Neural cell (in vitro differentiated cells): ENCODE data around the gene FEM1B. TPM values are rescaled to one million over a fixed set of nuclear protein-coding genes. Genes with fewer than 3 reads are reported as not detected.

Experiments
- H2AFZ ChIP-seq: fragments of 200-600, 300-800 bp; sonication (generic), shearing (Covaris generic); 2 replicates; pipeline ENCODE4 v1.6.0; 2014; ENCODE audit warnings: low read depth, mild to moderate bottlenecking, antibody characterized with exemption, low read length, moderate library complexity
- H3F3A ChIP-seq: fragments of 200-600 bp; shearing (Covaris generic); 2 replicates; pipeline ENCODE4 v1.6.1; 2016; ENCODE audit warnings: mild to moderate bottlenecking, moderate library complexity, mixed read lengths, antibody characterized with exemption, low read length; ENCODE audit not compliant: insufficient read depth, poor library complexity, severe bottlenecking
- H3K27ac ChIP-seq: fragments of 200-600, 300-800 bp; sonication (generic), shearing (Covaris generic); 2 replicates; pipeline ENCODE4 v1.5.1; 2014; ENCODE audit warnings: mild to moderate bottlenecking, low read length, moderate library complexity
- H3K27me3 ChIP-seq: fragments of 300-800, 200-600 bp; sonication (generic), shearing (Covaris generic); 2 replicates; pipeline ENCODE4 v1.6.0; 2014; ENCODE audit warnings: mild to moderate bottlenecking, low read depth, low read length, moderate library complexity; ENCODE audit not compliant: insufficient read depth
- H3K36me3 ChIP-seq: fragments of 300-800, 200-600 bp; sonication (generic), shearing (Covaris generic); 2 replicates; pipeline ENCODE4 v1.5.1; 2014; ENCODE audit warnings: mild to moderate bottlenecking, antibody characterized with exemption, low read length, moderate library complexity; ENCODE audit not compliant: insufficient read depth
- H3K4me2 ChIP-seq: fragments of 300-800, 200-600 bp; sonication (generic), shearing (Covaris generic); 2 replicates; pipeline ENCODE4 v1.6.0; 2014; ENCODE audit warnings: mild to moderate bottlenecking, low read length
- H3K4me3 ChIP-seq: fragments of 300-800, 200-600 bp; sonication (generic), shearing (Covaris generic); 2 replicates; pipeline ENCODE4 v1.5.1; 2014; ENCODE audit warnings: mild to moderate bottlenecking, low read length, moderate library complexity
- H3K79me2 ChIP-seq: fragments of 200-600 bp; shearing (Covaris generic); replicated peaks from 2 replicates; pipeline ENCODE4 v1.6.0; 2014; ENCODE audit warnings: mild to moderate bottlenecking, low read length, moderate library complexity; ENCODE audit not compliant: insufficient read depth
- H3K9ac ChIP-seq: fragments of 300-800, 200-600 bp; sonication (generic), shearing (Covaris generic); 2 replicates; pipeline ENCODE4 v1.6.1; 2016; ENCODE audit warnings: mild to moderate bottlenecking, low read length, mixed read lengths
- H3K9me2 ChIP-seq: fragments of 200-600 bp; shearing (Covaris generic); 2 replicates; pipeline ENCODE4 v1.6.1; 2016; ENCODE audit warnings: mild to moderate bottlenecking, low read length, mixed read lengths; ENCODE audit not compliant: insufficient read depth
- H3K9me3 ChIP-seq: fragments of 200-600, 300-800 bp; sonication (generic), shearing (Covaris generic); 2 replicates; pipeline ENCODE4 v1.6.1; 2016; ENCODE audit warnings: mild to moderate bottlenecking, mixed run types, low read length, moderate library complexity, mixed read lengths
- H4K20me1 ChIP-seq: fragments of 200-600 bp; shearing (Covaris generic); 2 replicates; pipeline ENCODE4 v1.6.1; 2016; ENCODE audit warnings: mild to moderate bottlenecking, mixed run types; ENCODE audit not compliant: insufficient read depth
- CTCF ChIP-seq: fragments of 450-650 bp; IDR thresholded peaks from 2 replicates; pipeline ENCODE4 v1.5.1; 2014; ENCODE audit warnings: antibody characterized with exemption, mild to moderate bottlenecking, moderate library complexity; ENCODE audit not compliant: poor library complexity, severe bottlenecking
- EP300 ChIP-seq: fragments of 450-650 bp; conservative IDR thresholded peaks from 2 replicates; pipeline ENCODE4 v1.6.1; 2014; ENCODE audit warnings: antibody characterized with exemption, mild to moderate bottlenecking, moderate library complexity; ENCODE audit not compliant: poor library complexity, severe bottlenecking
- EZH2 ChIP-seq: fragments of 200-600, 300-800 bp; shearing (Covaris generic), sonication (generic); IDR thresholded peaks from 2 replicates; pipeline ENCODE4 v1.6.1; 2014; ENCODE audit warnings: antibody characterized with exemption, low read length, borderline replicate concordance, mild to moderate bottlenecking; ENCODE audit not compliant: insufficient read depth, poor library complexity, severe bottlenecking
- MXI1 ChIP-seq: fragments of 450-650 bp; conservative IDR thresholded peaks from 2 replicates; pipeline ENCODE4 v1.6.1; 2014; ENCODE audit warnings: antibody characterized with exemption, mild to moderate bottlenecking; ENCODE audit not compliant: poor library complexity, severe bottlenecking
- POLR2AphosphoS5 ChIP-seq: IDR thresholded peaks from 2 replicates; pipeline ENCODE4 v1.6.1; 2012
- RAD21 ChIP-seq: fragments of 450-650 bp; conservative IDR thresholded peaks from 2 replicates; pipeline ENCODE4 v1.6.1; 2014; ENCODE audit warnings: antibody characterized with exemption, mild to moderate bottlenecking, moderate library complexity
- REST ChIP-seq: IDR thresholded peaks from 2 replicates; pipeline ENCODE4 v1.6.1; 2012; ENCODE audit warnings: borderline replicate concordance
- SMC3 ChIP-seq: fragments of 450-650 bp; conservative IDR thresholded peaks from 2 replicates; pipeline ENCODE4 v1.6.1; 2014; ENCODE audit warnings: antibody characterized with exemption, mild to moderate bottlenecking, moderate library complexity; ENCODE audit not compliant: poor library complexity
- TAF1 ChIP-seq: IDR thresholded peaks from 2 replicates; pipeline ENCODE4 v1.6.1; 2012; ENCODE audit warnings: low read depth
- polyA plus RNA-seq: library from polyadenylated mRNA; depleted of rRNA; stranded (reverse); fragments of >200 nt; gene quantifications from 2 replicates; pipeline ENCODE4 v1.2.3, GENCODE V29; 2014

FEM1B gene
- polyA plus RNA-seq, 1 donor from 2014 or later: 58.0 TPM

- TF ChIP-seq EP300: no peak
- no peak for TF ChIP-seq TAF1
- no peak for TF ChIP-seq EZH2
- TF ChIP-seq MXI1: no peak
- no peak for TF ChIP-seq CTCF
- no peak for TF ChIP-seq SMC3
- TF ChIP-seq REST: no peak
- no peak for TF ChIP-seq RAD21
- TF ChIP-seq POLR2AphosphoS5: no peak
- no peaks in the 10 kb centered on the region for H3K79me2 ChIP-seq
- H3K9me2 ChIP-seq: no peaks in the 10 kb centered on the region
- no peaks in the 10 kb centered on the region for H3F3A ChIP-seq
- H3K36me3 ChIP-seq: no peaks in the 10 kb centered on the region
- no peaks in the 10 kb centered on the region for H3K9me3 ChIP-seq
- no peak overlapping the region for H3K4me2 ChIP-seq
- no peak overlapping the region for H3K9ac ChIP-seq
- H3K27me3 ChIP-seq: no peaks in the 10 kb centered on the region
- no peaks in the 10 kb centered on the region for H4K20me1 ChIP-seq
- no peak overlapping the region for H2AFZ ChIP-seq
- H3K27ac ChIP-seq: no peak overlapping the region
- no peak overlapping the region for H3K4me3 ChIP-seq
These were observed 52.9 kb downstream of the FEM1B start for GRCh38 chr15:68330416-68330815.

- Histone ChIP-seq H2AFZ (no peak overlapping the region), H3K9me2 (no peaks in the 10 kb centered on the region), H3K79me2 (no peaks in the 10 kb centered on the region), H3K36me3 (no peaks in the 10 kb centered on the region), H4K20me1 (no peaks in the 10 kb centered on the region), H3K4me3 (no peak overlapping the region), H3K27ac (no peak overlapping the region), H3F3A (no peaks in the 10 kb centered on the region), H3K9ac (no peak overlapping the region), H3K4me2 (no peak overlapping the region), H3K27me3 (no peaks in the 10 kb centered on the region), H3K9me3 (no peaks in the 10 kb centered on the region)
- TF ChIP-seq CTCF: no peak
- no peak for TF ChIP-seq REST
- no peak for TF ChIP-seq MXI1
- TF ChIP-seq SMC3: no peak
- no peak for TF ChIP-seq POLR2AphosphoS5
These were observed 53.4 kb downstream of the FEM1B start for GRCh38 chr15:68330901-68331300.
